Bone marrow (tissue), 2 donors: ENCODE results near the gene HUS1.

Experiments
- DNase-seq, 2 donors: peaks; one replicate each; lab custom pipeline; 2025; lab: John Stamatoyannopoulos, UW

HUS1 gene

GRCh38 chr7:47979832-47980181, 392 bp upstream of the HUS1 start:
- no peak for DNase-seq

- DNase-seq: no peak
Observed at GRCh38 chr7:47978790-47979144, 648 bp downstream of the HUS1 start.

GRCh38 chr7:47973739-47974138, 5.7 kb downstream of the HUS1 start:
- no peak for DNase-seq

GRCh38 chr7:47970761-47971160, 8.7 kb downstream of the HUS1 start:
- DNase-seq: no peak

GRCh38 chr7:47968847-47969774, 10.3 kb downstream of the HUS1 start:
- DNase-seq: no peak

- DNase-seq: no peak
Observed at GRCh38 chr7:47967708-47968107, 11.7 kb downstream of the HUS1 start.

- DNase-seq: no peak
Observed at GRCh38 chr7:47967123-47967522, 12.3 kb downstream of the HUS1 start.

GRCh38 chr7:47965456-47965855, 14.0 kb downstream of the HUS1 start:
- no peak for DNase-seq

- DNase-seq: no peak
Observed at GRCh38 chr7:47962262-47962661, 17.2 kb downstream of the HUS1 start.

- DNase-seq: no peak
Observed at GRCh38 chr7:47957156-47957555, 22.3 kb downstream of the HUS1 start.

GRCh38 chr7:47956220-47956619, 23.2 kb downstream of the HUS1 start:
- DNase-seq: no peak

GRCh38 chr7:47954231-47954911, 25.0 kb downstream of the HUS1 start:
- no peak for DNase-seq

GRCh38 chr7:47953822-47954221, 25.6 kb downstream of the HUS1 start:
- DNase-seq: no peak

GRCh38 chr7:47952224-47952623, 27.2 kb downstream of the HUS1 start:
- no peak for DNase-seq

- no peak for DNase-seq
Observed at GRCh38 chr7:47951374-47951773, 28.0 kb downstream of the HUS1 start.

GRCh38 chr7:47950714-47951113, 28.7 kb downstream of the HUS1 start:
- no peak for DNase-seq

- DNase-seq: no peak
Observed at GRCh38 chr7:47949703-47950102, 29.7 kb downstream of the HUS1 start.

GRCh38 chr7:47948141-47948790, 31.1 kb downstream of the HUS1 start, which contains the start of gene PKD1L1:
TSS of gene PKD1L1 (minus strand) at chr7:47948466. CDS start at chr7:47948440, 26 bp downstream.
- no peak for DNase-seq

GRCh38 chr7:47947355-47947749, 32.1 kb downstream of the HUS1 start:
- no peak for DNase-seq

- DNase-seq: no peak
Observed at GRCh38 chr7:47946581-47947354, 32.6 kb downstream of the HUS1 start.

- peak; percentile 24 to 52 for DNase-seq
Observed at GRCh38 chr7:47945261-47946015, 34.0 kb downstream of the HUS1 start.
